Smooth muscle cell (in vitro differentiated cells): ENCODE data around the gene CAMK1D. TPM values are rescaled to one million over a fixed set of nuclear protein-coding genes. Genes with fewer than 3 reads are reported as not detected.

Experiments
- DNase-seq: peaks from one replicate; lab custom pipeline; 2025; ENCODE audit not compliant: unreplicated experiment; lab: John Stamatoyannopoulos, UW
- H2AFZ ChIP-seq: fragments of 200-600 bp; sonication (generic); 2 replicates; pipeline ENCODE4 v1.6.0; 2016; ENCODE audit warnings: antibody characterized with exemption, low read depth, mild to moderate bottlenecking
- H3F3A ChIP-seq: fragments of 200-600 bp; sonication (generic); 2 replicates; pipeline ENCODE4 v1.6.0; 2017; ENCODE audit warnings: antibody characterized with exemption, low read depth
- H3K27ac ChIP-seq: fragments of 200-600 bp; sonication (generic); 2 replicates; pipeline ENCODE4 v1.5.1; 2016; ENCODE audit warnings: low read depth, mild to moderate bottlenecking
- H3K27me3 ChIP-seq: fragments of 200-600 bp; sonication (generic); 2 replicates; pipeline ENCODE4 v1.6.1; 2016; ENCODE audit warnings: low read depth, mild to moderate bottlenecking
- H3K36me3 ChIP-seq: fragments of 200-600 bp; sonication (generic); 2 replicates; pipeline ENCODE4 v1.5.1; 2016; ENCODE audit warnings: low read depth
- H3K4me1 ChIP-seq: fragments of 200-600 bp; sonication (generic); 2 replicates; pipeline ENCODE4 v1.5.1; 2016; ENCODE audit warnings: low read depth
- H3K4me2 ChIP-seq: fragments of 200-600 bp; sonication (generic); 2 replicates; pipeline ENCODE4 v1.6.0; 2016; ENCODE audit warnings: mild to moderate bottlenecking
- H3K4me3 ChIP-seq: fragments of 200-600 bp; sonication (generic); 2 replicates; pipeline ENCODE4 v1.5.1; 2016; ENCODE audit warnings: mild to moderate bottlenecking
- H3K79me2 ChIP-seq: fragments of 200-600 bp; sonication (generic); 2 replicates; pipeline ENCODE4 v1.6.0; 2016; ENCODE audit warnings: low read depth, mild to moderate bottlenecking
- H3K9ac ChIP-seq: fragments of 200-600 bp; sonication (generic); 2 replicates; pipeline ENCODE4 v1.6.0; 2016; ENCODE audit warnings: low read depth
- H3K9me3 ChIP-seq: fragments of 200-600 bp; sonication (generic); replicated peaks from 2 replicates; pipeline ENCODE4 v1.5.1; 2016; ENCODE audit warnings: low read depth
- H4K20me1 ChIP-seq: fragments of 200-600 bp; sonication (generic); 2 replicates; pipeline ENCODE4 v1.6.0; 2016; ENCODE audit warnings: low read depth
- CTCF ChIP-seq: fragments of 200-600 bp; sonication (generic); IDR thresholded peaks from 2 replicates; pipeline ENCODE4 v1.5.1; 2017; ENCODE audit warnings: borderline replicate concordance, mild to moderate bottlenecking, antibody characterized with exemption; ENCODE audit not compliant: insufficient read depth, poor library complexity, severe bottlenecking
- WGBS: methylation state at CpG from one replicate; pipeline ENCODE4 v1.1.7; 2016; ENCODE audit warnings: low lambda C conversion rate; 5-methylcytosine and 5-hydroxymethylcytosine counted together
- polyA plus RNA-seq: library from polyadenylated mRNA; unstranded; fragments of >200 nt; fragmentation: Nextera tagmentation; extraction: Ambion mirVana; gene quantifications from 2 replicates; pipeline ENCODE4 v1.2.1, GENCODE V29; 2016
- total RNA-seq: library from RNA; depleted of rRNA; stranded (reverse); fragments of >200 nt; gene quantifications from 2 replicates; pipeline ENCODE4 v1.2.3, GENCODE V29; 2014

Gene CAMK1D
- total and polyA plus RNA-seq, 2 experiments from 2014 or later, result 1.6 to 2.3 TPM

- TF ChIP-seq CTCF, result no peak
- 87% methylated on average over 8 of the region's 8 CpGs for WGBS
- Histone ChIP-seq H4K20me1 (no peaks in the 10 kb centered on the region), H2AFZ (no peak overlapping the region), H3K4me1 (peaks cover 29% of the 10 kb centered on the region), H3K9ac (no peak overlapping the region), H3K27me3 (no peaks in the 10 kb centered on the region), H3F3A (peaks cover 18% of the 10 kb centered on the region), H3K4me3 (no peak overlapping the region), H3K9me3 (no peaks in the 10 kb centered on the region), H3K79me2 (no peaks in the 10 kb centered on the region), H3K4me2 (no peak overlapping the region), H3K36me3 (no peaks in the 10 kb centered on the region), H3K27ac (peak overlapping the region; percentile 80)
- DNase-seq, result no peak
Measured at GRCh38 chr10:12710157-12710556, 360.8 kb downstream of the CAMK1D start.

GRCh38 chr10:12710594-12711349, 361.4 kb downstream of the CAMK1D start:
- H3K4me3 ChIP-seq, result no peak overlapping the region
- no peaks in the 10 kb centered on the region for H3K27me3 ChIP-seq
- H3K79me2 ChIP-seq, result no peaks in the 10 kb centered on the region
- peak overlapping the region; percentile 39 for H3K9ac ChIP-seq
- no peaks in the 10 kb centered on the region for H3K9me3 ChIP-seq
- peaks cover 29% of the 10 kb centered on the region for H3K4me1 ChIP-seq
- H3K27ac ChIP-seq, result peak overlapping the region; percentile 80
- TF ChIP-seq CTCF, result peak; percentile 94
- H2AFZ ChIP-seq, result peak overlapping the region; percentile 43
- peak; percentile 44 for DNase-seq
- WGBS, result 41% methylated on average over 9 of the region's 9 CpGs
- H4K20me1 ChIP-seq, result no peaks in the 10 kb centered on the region
- peaks cover 18% of the 10 kb centered on the region for H3F3A ChIP-seq
- no peaks in the 10 kb centered on the region for H3K36me3 ChIP-seq
- peak overlapping the region; percentile 35 for H3K4me2 ChIP-seq

- WGBS, result 66% methylated on average over 6 of the region's 6 CpGs
- H2AFZ ChIP-seq, result no peak overlapping the region
- no peaks in the 10 kb centered on the region for H3K9me3 ChIP-seq
- H3K4me2 ChIP-seq, result no peak overlapping the region
- TF ChIP-seq CTCF, result no peak
- no peaks in the 10 kb centered on the region for H3K36me3 ChIP-seq
- no peak for DNase-seq
- H3K27ac ChIP-seq, result no peak overlapping the region
- peaks cover 18% of the 10 kb centered on the region for H3F3A ChIP-seq
- H4K20me1 ChIP-seq, result no peaks in the 10 kb centered on the region
- H3K4me1 ChIP-seq, result peaks cover 29% of the 10 kb centered on the region
- H3K9ac ChIP-seq, result no peak overlapping the region
- no peak overlapping the region for H3K4me3 ChIP-seq
- no peaks in the 10 kb centered on the region for H3K79me2 ChIP-seq
- no peaks in the 10 kb centered on the region for H3K27me3 ChIP-seq
Measured at GRCh38 chr10:12711350-12711708, 362.0 kb downstream of the CAMK1D start.
